Astrocyte of the cerebellum (primary cell): ENCODE measurements around the gene KRTAP1-5.

Source experiments
- DNase-seq: peaks from one replicate; pipeline ENCODE4 v3.0.0-alpha.2; 2011; ENCODE audit warnings: low read depth
- H3K4me3 ChIP-seq: 2 replicates; pipeline ENCODE4 v1.5.1; 2011; ENCODE audit warnings: mild to moderate bottlenecking, low read depth, low read length, moderate library complexity
- in situ Hi-C: cut with HindIII; loops from 2 replicates; pipeline ENCODE4 v1.10.0; 2017; ENCODE audit warnings: low sequenced_read_pairs
- TF ChIP-seq, protein P1 (sequence below): IDR thresholded peaks from 2 replicates; pipeline ENCODE4 v1.5.1; 2012; ENCODE audit warnings: low read length, low read depth, moderate library complexity, mild to moderate bottlenecking; ENCODE audit errors: missing control alignments

Gene KRTAP1-5

DNA sequence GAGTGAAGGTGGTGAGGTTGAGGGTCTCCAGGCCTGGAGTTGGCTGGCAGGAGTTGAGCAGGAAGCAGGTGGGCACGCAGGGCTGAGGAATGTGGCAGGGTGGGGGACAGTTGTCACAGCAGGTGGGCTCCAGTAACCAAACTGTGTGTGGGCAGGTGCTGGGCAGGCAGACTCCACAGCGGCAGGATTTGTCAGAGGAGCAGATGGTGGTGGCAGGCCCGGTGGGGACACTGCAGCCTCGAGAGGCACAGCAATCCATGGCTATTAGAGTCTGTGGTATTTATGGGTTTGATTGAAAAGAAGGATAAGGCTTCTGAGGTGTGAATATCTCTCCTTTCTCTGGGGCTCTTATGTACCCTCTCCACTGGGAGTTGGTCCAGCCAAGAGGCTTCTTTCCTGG is 33.2 kb downstream of the KRTAP1-5 start, which contains the start of gene KRTAP3-3:
KRTAP3-3 (minus strand) TSS at position 326 of the 400 bp plus-strand sequence; CDS start at position 259, 67 bp downstream.
- TF ChIP-seq, protein P1, sequence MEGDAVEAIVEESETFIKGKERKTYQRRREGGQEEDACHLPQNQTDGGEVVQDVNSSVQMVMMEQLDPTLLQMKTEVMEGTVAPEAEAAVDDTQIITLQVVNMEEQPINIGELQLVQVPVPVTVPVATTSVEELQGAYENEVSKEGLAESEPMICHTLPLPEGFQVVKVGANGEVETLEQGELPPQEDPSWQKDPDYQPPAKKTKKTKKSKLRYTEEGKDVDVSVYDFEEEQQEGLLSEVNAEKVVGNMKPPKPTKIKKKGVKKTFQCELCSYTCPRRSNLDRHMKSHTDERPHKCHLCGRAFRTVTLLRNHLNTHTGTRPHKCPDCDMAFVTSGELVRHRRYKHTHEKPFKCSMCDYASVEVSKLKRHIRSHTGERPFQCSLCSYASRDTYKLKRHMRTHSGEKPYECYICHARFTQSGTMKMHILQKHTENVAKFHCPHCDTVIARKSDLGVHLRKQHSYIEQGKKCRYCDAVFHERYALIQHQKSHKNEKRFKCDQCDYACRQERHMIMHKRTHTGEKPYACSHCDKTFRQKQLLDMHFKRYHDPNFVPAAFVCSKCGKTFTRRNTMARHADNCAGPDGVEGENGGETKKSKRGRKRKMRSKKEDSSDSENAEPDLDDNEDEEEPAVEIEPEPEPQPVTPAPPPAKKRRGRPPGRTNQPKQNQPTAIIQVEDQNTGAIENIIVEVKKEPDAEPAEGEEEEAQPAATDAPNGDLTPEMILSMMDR, result no peak
- in situ Hi-C loops, result no loop called here
- H3K4me3 ChIP-seq, result no peak within 1 kb of the TSS
- DNase-seq, result no peak

DNA sequence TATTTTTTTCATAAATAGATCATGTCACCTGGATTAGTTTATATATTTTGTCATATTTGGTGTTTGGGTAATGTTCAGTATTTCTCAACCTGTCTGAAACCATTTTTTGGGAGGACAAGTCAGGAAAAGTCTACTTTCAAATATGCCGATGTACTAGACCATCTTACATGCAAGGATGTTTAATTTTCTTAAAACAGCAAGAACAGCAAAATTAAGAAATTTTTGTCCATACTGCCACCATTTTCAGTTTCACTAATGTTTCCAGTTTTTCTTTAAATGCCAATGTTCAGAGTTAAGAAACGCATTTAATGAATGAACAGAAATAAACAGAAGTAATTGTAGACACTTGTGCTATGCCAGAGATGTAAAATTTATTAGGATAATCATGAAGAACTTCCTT is 33.9 kb downstream of the KRTAP1-5 start:
- TF ChIP-seq, protein P1, result no peak
- no peak for DNase-seq
- H3K4me3 ChIP-seq, result no peak overlapping the region
- in situ Hi-C loops, result no loop called here

DNA sequence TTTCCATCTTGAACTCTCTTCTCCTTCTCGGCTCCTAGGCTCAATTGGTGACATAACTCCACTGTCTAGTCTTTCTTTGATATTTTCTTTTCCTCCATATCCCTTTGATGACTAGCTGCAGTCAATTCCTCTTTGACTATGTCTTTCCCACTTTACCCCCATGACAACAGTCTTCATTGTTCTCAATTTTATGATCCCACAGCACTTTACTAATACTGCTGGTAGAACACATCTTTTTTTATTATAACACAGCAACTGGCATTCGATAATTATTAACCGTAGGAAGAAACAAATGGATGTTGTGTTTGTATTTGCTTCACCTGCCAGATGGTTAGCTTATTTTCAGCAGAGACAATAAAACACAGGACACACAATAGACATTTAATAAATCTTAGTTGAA is 34.3 kb downstream of the KRTAP1-5 start:
- DNase-seq, result no peak
- in situ Hi-C loops, result no loop called here
- H3K4me3 ChIP-seq, result no peak overlapping the region
- TF ChIP-seq, protein P1, result no peak

DNA sequence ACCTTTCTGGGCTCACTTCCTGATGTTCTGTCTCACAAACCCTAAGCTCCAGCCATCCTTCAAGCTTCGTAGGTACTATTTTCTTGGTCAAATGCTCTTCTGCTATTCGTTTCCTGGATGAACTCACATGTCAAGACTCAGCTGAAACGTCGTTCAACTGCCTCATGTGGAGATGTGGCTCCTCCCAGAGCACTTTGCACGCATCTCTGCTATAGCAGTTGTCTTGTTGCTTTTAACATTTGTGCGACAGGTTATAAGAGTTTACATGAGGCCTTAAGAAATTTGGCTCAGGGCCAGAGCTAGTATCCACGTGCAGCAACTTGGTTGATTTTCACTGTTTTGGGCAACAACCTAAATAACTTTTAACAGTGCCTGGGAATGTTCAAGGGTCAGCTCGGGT is 40.1 kb downstream of the KRTAP1-5 start:
- in situ Hi-C loops, result no loop called here

GRCh38 chr17:40984226-40984625 is 42.8 kb downstream of the KRTAP1-5 start, which contains the start of gene KRT40:
TSS of gene KRT40 (minus strand) at chr17:40984326. CDS start at chr17:40984273, 53 bp downstream.
- in situ Hi-C loops, result no loop called here
- DNase-seq, result no peak

More for the DNA sequence above, 40.1 kb downstream of the KRTAP1-5 start:
- TF ChIP-seq, protein P1, result no peak
- no peak for DNase-seq
- H3K4me3 ChIP-seq, result no peak overlapping the region

GRCh38 chr17:40981115-40981514 is 45.9 kb downstream of the KRTAP1-5 start:
- DNase-seq, result no peak
- no peak overlapping the region for H3K4me3 ChIP-seq
- TF ChIP-seq, protein P1, result no peak
- in situ Hi-C loops, result no loop called here

More at GRCh38 chr17:40984226-40984625, 42.8 kb downstream of the KRTAP1-5 start, which contains the start of gene KRT40:
- H3K4me3 ChIP-seq, result no peak within 1 kb of the TSS
- TF ChIP-seq, protein P1, result no peak
